Upper lobe of left lung (tissue), 6 donors: ENCODE data around the gene KCNH1. TPM values are rescaled to one million over a fixed set of nuclear protein-coding genes. Genes with fewer than 3 reads are reported as not detected.
A peak's percentile ranks its signal among the peaks of the same experiment; 100 is the strongest.

Source experiments
- ATAC-seq, 2 donors: fragments of 200-7000 bp; cut with Tn5 transposase; one replicate each; pipeline ENCODE4 v1.9.1; 2022; ENCODE audit warnings: mild to moderate bottlenecking in 2 of 2, moderate library complexity in 2 of 2; ENCODE audit not compliant: low FRiP score in 2 of 2
- DNase-seq, 2 donors: peaks; one replicate each; pipeline ENCODE4 v3.0.0-alpha.2; 2019 to 2020
- H3K27ac ChIP-seq, 4 donors: fragments of 200-600 bp; sonication (generic); one replicate each; pipeline ENCODE4 v1.5.1; 2016 to 2019
- H3K27me3 ChIP-seq, 4 donors: fragments of 200-600 bp; sonication (generic); one replicate each; pipeline ENCODE4 v1.5.1; 2017 to 2019
- H3K36me3 ChIP-seq, 4 donors: fragments of 200-600 bp; sonication (generic); one replicate each; pipeline ENCODE4 v1.5.1; 2016 to 2019
- H3K4me1 ChIP-seq, 4 donors: fragments of 200-600 bp; sonication (generic); one replicate each; pipeline ENCODE4 v1.5.1; 2018 to 2019
- H3K4me3 ChIP-seq, 4 donors: fragments of 200-600 bp; sonication (generic); one replicate each; pipeline ENCODE4 v1.5.1; 2017 to 2019; ENCODE audit warnings: mild to moderate bottlenecking in 2 of 4, moderate library complexity in 1 of 4
- H3K9me3 ChIP-seq, 4 donors: fragments of 200-600 bp; sonication (generic); one replicate each; pipeline ENCODE4 v1.5.1; 2018 to 2019
- CTCF ChIP-seq, 6 experiments: fragments of 450-650 bp in 4 of 6; fragments of 200-600 bp in 2 of 6; sonication (generic) in 2 of 6; IDR thresholded peaks; one replicate each; pipeline ENCODE4 v1.5.1; 2016 to 2019; ENCODE audit warnings: antibody characterized with exemption in 6 of 6
- EP300 ChIP-seq, 4 donors: sonication (generic); formaldehyde crosslinking; IDR thresholded peaks; one replicate each; pipeline ENCODE4 v1.5.1; 2017; ENCODE audit warnings: antibody characterized with exemption in 4 of 4, control low read depth in 2 of 4
- POLR2A ChIP-seq, 4 donors: fragments of 450-650 bp; IDR thresholded peaks; one replicate each; pipeline ENCODE4 v1.5.1; 2016 to 2017; ENCODE audit warnings: antibody characterized with exemption in 4 of 4, mild to moderate bottlenecking in 2 of 4
- POLR2AphosphoS5 ChIP-seq, 2 donors: sonication (generic); formaldehyde crosslinking; IDR thresholded peaks; one replicate each; pipeline ENCODE4 v1.5.1; 2017; ENCODE audit warnings: antibody characterized with exemption in 2 of 2
- WGBS, 2 donors: methylation state at CpG; one replicate each; pipeline ENCODE4 v1.1.5; 2017 to 2018; 5-methylcytosine and 5-hydroxymethylcytosine counted together
- total RNA-seq, 6 donors: library from RNA; depleted of rRNA in 4 of 6; stranded (reverse); fragments of >200 nt in 4 of 6; gene quantifications; one replicate each; pipeline versions ENCODE4 v1.1.0 to v1.2.1, GENCODE V29; 2016 to 2021
- donor health status: DM: no; HTN: no; CAD: no; lungs with moderate emphysema.
- donor health status: DM: no; HTN: yes; CAD: no; lungs with severe emphysema.

KCNH1 gene
- total RNA-seq, 6 donors from 2014 or later: 0.09 TPM; not detected in 5

GRCh38 chr1:211113566-211113965 lies 20.4 kb downstream of the KCNH1 start:
- ATAC-seq (no peak), DNase-seq (no peak)
- Histone ChIP-seq H3K4me1 (no peaks in the 10 kb centered on the region), H3K27ac (no peak overlapping the region), H3K36me3 (no peaks in the 10 kb centered on the region), H3K9me3 (no peaks in the 10 kb centered on the region), H3K27me3 (no peaks in the 10 kb centered on the region), H3K4me3 (no peak overlapping the region)
- WGBS, 2 donors: 51 to 59% methylated on average over 2 of the region's 2 CpGs
- no peak for TF ChIP-seq EP300 (IDR thresholded peaks at IDR 0.05)
- no peak for TF ChIP-seq POLR2A (IDR thresholded peaks at IDR 0.05)
- TF ChIP-seq CTCF (IDR thresholded peaks at IDR 0.05): no peak
- TF ChIP-seq POLR2AphosphoS5 (IDR thresholded peaks at IDR 0.05): no peak

- TF ChIP-seq EP300 (IDR thresholded peaks at IDR 0.05) (no peak), CTCF (IDR thresholded peaks at IDR 0.05) (no peak), POLR2A (IDR thresholded peaks at IDR 0.05) (no peak), POLR2AphosphoS5 (IDR thresholded peaks at IDR 0.05) (no peak)
- no peak overlapping the region for H3K4me3 ChIP-seq
- H3K36me3 ChIP-seq: no peaks in the 10 kb centered on the region
- no peak for ATAC-seq
- WGBS, 2 donors: 86 to 100% methylated on average over 5 to 18 of the region's 22 CpGs
- H3K27ac ChIP-seq: no peak overlapping the region
- H3K9me3 ChIP-seq: no peaks in the 10 kb centered on the region
- H3K4me1 ChIP-seq: no peaks in the 10 kb centered on the region
- H3K27me3 ChIP-seq: no peaks in the 10 kb centered on the region
- peak in 1 of 2 donors; percentile 63 for DNase-seq
These were observed 22.6 kb downstream of the KCNH1 start for GRCh38 chr1:211111351-211111750.

GRCh38 chr1:211101481-211101880 lies 32.5 kb downstream of the KCNH1 start:
- H3K27me3 ChIP-seq: no peaks in the 10 kb centered on the region
- TF ChIP-seq POLR2AphosphoS5 (IDR thresholded peaks at IDR 0.05) (no peak), CTCF (IDR thresholded peaks at IDR 0.05) (no peak), POLR2A (IDR thresholded peaks at IDR 0.05) (no peak), EP300 (IDR thresholded peaks at IDR 0.05) (no peak)
- no peaks in the 10 kb centered on the region for H3K4me1 ChIP-seq
- DNase-seq (no peak), ATAC-seq (no peak)
- no peaks in the 10 kb centered on the region for H3K9me3 ChIP-seq
- no peak overlapping the region for H3K4me3 ChIP-seq
- no peak overlapping the region for H3K27ac ChIP-seq
- no peaks in the 10 kb centered on the region for H3K36me3 ChIP-seq
- 66 to 75% methylated on average over 1 to 2 of the region's 2 CpGs for WGBS, 2 donors

GRCh38 chr1:211099393-211099792 lies 34.6 kb downstream of the KCNH1 start:
- Histone ChIP-seq H3K27me3 (no peaks in the 10 kb centered on the region), H3K27ac (no peak overlapping the region), H3K36me3 (no peaks in the 10 kb centered on the region), H3K9me3 (no peaks in the 10 kb centered on the region), H3K4me3 (no peak overlapping the region), H3K4me1 (no peaks in the 10 kb centered on the region)
- DNase-seq: no peak
- WGBS, 2 donors: 54 to 65% methylated on average over 5 of the region's 5 CpGs
- TF ChIP-seq POLR2AphosphoS5 (IDR thresholded peaks at IDR 0.05): no peak
- TF ChIP-seq POLR2A (IDR thresholded peaks at IDR 0.05): no peak
- no peak for TF ChIP-seq CTCF (IDR thresholded peaks at IDR 0.05)
- TF ChIP-seq EP300 (IDR thresholded peaks at IDR 0.05): no peak
- ATAC-seq: no peak

GRCh38 chr1:211095381-211095780 lies 38.6 kb downstream of the KCNH1 start:
- no peak overlapping the region for H3K27ac ChIP-seq
- ATAC-seq (no peak), DNase-seq (no peak)
- 93 to 94% methylated on average over 2 of the region's 2 CpGs for WGBS, 2 donors
- H3K9me3 ChIP-seq: no peaks in the 10 kb centered on the region
- TF ChIP-seq CTCF (IDR thresholded peaks at IDR 0.05) (no peak), EP300 (IDR thresholded peaks at IDR 0.05) (no peak), POLR2A (IDR thresholded peaks at IDR 0.05) (no peak), POLR2AphosphoS5 (IDR thresholded peaks at IDR 0.05) (no peak)
- no peaks in the 10 kb centered on the region for H3K36me3 ChIP-seq
- H3K4me3 ChIP-seq: no peak overlapping the region
- H3K27me3 ChIP-seq: no peaks in the 10 kb centered on the region
- H3K4me1 ChIP-seq: no peaks in the 10 kb centered on the region
